ENCODE measurements around the gene RGSL1.

The RGSL1 gene

GRCh38 chr1:182595641-182596240 is 145.8 kb downstream of the RGSL1 start:
- DNase-seq = peak; percentile 76

DNA sequence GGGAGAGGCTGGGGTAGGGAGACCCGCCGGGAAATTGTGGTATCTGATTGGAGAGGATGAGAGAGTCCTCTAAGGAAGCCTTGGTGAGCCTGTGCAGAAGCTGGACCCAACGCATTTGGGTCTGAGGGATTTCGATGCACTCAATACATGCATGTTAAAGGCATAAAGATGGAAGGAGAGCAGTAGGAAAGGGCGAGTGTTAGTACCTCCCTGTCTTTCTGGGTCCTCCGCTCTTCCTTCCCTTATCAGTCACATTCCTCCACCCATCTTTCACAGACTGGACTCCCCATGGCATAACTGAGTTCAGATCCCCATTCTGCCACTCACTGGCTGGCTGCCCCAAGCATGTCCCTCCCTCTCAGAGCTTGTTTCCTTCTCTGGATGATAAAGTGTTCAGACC is 147.0 kb downstream of the RGSL1 start:
- DNase-seq = no peak

- no peak for DNase-seq
Observed at GRCh38 chr1:182598296-182598695, 148.3 kb downstream of the RGSL1 start.

- no peak for DNase-seq
Observed at GRCh38 chr1:182599339-182599738, 149.4 kb downstream of the RGSL1 start.

DNA sequence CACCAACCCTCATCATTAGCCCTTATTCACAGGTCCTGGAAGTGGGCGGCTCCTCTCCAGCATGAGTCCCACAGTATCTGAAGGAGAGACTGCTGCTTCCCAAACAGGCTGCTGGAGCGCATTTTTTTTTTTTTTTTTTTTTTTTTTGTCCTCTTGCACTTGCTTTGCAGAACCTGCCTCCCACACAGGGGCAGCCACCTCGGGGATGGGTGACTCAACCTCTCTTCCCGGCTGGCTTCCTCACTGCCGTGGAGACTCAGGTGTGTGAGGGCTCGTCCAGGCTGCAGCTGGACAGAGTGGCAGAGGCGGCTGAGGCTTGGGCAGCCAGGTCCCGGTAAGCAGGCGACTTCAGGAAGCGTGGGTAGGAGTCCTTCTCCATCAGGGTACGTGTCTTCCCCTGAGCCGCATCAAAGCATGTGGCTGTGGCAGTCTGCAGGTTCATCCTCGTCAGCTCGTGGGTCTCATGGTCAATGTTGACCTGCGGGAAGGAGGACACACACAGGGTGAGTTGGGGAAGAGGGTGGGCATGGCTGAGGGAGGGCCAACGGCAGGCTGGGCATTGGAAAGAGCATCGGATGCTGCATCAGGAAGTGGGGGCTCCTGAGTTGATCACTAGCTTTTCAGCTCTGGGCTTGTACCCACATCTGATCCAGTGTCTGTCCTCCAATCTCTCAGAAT is 150.2 kb downstream of the RGSL1 start:
- DNase-seq = no peak

DNA sequence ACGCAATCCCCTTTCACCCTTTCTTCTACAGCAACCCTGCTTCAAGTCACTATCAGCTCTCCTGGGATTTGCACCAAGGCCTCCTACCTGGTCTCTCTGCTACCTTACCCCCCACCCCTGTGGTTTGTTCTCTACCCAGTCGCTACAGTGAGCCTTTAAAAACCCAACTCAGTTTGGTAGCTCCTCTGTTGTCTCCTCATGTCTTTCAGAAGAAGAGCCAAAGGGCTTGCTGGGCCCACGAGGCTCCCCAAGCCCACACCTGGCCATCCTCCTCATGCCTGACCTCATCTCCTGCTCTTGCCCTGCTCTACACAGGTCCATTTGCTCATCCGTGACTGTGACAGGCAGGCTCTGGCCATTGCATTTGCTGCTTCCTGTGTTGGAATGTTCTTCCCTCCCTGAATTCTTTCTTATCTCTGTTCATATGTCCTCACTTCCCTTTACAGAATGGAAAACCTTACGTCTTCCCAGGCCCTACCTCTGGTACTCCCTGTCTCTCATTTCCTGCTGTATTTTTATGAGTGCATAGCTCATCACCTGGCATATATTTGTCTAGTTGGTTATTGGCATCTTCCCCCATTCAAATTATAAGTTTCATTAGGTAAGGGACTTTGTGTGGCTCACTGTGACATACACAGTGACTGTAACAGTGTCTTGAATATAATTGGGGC is 150.9 kb downstream of the RGSL1 start:
- no peak for DNase-seq

GRCh38 chr1:182601416-182601786 is 151.5 kb downstream of the RGSL1 start:
- peak; percentile 87 for DNase-seq

- DNase-seq = no peak
Observed at GRCh38 chr1:182601913-182602312, 152.0 kb downstream of the RGSL1 start.

DNA sequence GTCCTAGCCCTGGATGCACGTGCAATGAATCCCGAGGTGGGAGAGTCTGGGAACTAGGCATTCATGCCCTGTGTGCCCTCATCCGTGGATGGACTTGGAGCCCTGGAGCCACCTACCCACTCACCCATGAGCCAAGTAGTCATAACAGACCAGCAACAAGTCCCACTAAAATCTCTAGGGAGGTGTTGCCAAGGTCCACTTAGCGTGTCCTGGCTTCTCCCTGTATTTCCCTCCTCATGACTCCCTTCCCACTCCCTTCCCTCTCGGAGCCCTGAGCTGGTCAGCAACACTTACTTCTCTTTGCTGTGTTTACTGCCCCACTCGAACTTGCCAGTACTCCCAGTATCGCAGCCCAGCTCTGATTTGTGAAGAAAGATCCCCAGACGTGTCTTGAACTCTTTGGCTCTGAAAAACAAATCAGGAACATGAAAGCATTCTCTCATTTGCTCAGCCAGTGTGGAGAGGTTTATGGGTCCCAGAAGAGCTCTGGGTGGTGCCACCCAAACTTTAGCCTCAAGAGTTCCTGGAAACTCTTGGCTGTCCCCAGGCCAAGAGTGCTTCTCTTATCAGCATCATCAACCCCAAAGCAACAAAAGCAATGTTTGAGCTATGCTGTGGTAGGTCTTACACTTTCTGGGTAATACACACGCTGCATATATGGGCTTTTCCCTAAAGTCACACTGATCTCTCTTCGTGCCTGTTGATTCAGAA is 153.1 kb downstream of the RGSL1 start:
- peak; percentile 17 for DNase-seq

DNA sequence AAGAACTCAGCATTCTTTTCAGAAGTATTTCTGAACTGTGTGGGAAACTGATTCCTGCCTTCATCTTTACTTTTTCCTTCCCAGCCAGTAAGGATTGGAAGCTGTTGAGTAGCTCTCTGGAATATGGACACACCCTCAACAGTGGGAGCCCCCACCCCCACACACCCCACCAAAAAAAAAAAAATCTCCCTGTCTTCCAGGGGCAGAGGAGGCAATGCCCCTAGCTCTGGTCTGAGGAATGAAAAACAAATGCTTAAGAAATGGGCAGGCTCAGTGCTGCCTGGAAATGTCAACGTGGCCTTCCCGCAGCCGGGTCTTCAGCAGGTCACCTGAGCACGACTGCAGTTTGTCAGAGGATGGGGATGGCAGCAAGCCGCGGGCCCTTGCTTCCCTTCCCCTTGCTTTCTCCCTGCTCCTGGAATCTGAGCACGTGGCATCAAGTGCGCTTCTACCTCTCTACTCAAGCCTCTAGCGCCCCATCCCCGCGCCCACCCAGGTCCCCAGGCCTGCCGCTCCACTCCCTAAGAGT is 153.8 kb downstream of the RGSL1 start:
- DNase-seq = no peak

GRCh38 chr1:182604175-182605164 is 154.5 kb downstream of the RGSL1 start, which contains the start of gene RGS16:
TSS of gene RGS16 (minus strand) at chr1:182604389. CDS start at chr1:182604259, 130 bp downstream.
- DNase-seq = peak; percentile 98

DNA sequence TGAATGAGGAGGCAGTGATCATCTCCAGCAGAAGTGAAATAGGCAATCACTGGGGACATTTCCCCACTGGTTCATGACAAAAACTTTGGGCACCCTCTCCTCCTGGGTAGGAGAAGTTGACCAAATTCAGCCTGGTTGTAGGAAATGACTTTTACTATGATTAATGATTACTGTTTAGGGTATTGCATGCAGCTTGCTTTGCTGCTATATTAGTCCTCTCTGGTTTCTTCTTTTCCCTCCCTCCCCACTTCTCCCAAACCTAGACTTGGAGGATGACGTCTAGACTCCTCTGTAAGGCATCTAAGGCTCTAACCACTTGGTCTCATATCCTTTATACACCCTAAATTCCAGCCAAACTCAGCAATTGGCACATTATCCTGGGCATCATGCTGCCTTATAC is 157.6 kb downstream of the RGSL1 start:
- no peak for DNase-seq

DNA sequence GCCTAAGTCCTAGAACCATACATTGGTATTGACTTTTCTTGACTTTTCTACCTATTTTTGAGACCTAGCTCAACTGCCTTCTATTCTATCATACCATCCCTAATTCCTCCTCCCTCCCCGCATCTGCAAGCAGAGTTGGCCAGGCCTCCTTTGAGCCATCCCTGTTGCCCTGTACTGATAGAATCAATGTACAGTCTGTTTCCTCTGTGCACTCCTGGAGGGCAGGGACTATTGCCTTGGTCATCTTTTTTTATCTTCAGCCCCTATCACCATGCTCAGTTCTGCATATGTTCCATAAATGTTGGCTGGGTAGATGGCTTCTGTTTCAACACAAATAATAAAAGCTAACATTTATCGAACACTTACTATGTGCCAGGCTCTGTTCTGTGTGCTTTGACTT is 158.3 kb downstream of the RGSL1 start:
- no peak for DNase-seq

GRCh38 chr1:182608845-182609610 is 159.1 kb downstream of the RGSL1 start:
- peak; percentile 42 for DNase-seq
